HG03460 (cell line): ENCODE measurements around the gene NPHP4.
"Not testable (repeated sequence)": the region's sequence is repeated elsewhere in the genome, so short reads cannot be mapped to it uniquely, and the experiment has no call there.

Experiments used
- ATAC-seq: cut with Tn5 transposase; IDR thresholded peaks from one replicate; pipeline ENCODE4 v1.9.1; 2021; ENCODE audit not compliant: unreplicated experiment

NPHP4 gene

GRCh38 chr1:5936621-5937372 lies 55.4 kb downstream of the NPHP4 start:
- no peak for ATAC-seq

DNA sequence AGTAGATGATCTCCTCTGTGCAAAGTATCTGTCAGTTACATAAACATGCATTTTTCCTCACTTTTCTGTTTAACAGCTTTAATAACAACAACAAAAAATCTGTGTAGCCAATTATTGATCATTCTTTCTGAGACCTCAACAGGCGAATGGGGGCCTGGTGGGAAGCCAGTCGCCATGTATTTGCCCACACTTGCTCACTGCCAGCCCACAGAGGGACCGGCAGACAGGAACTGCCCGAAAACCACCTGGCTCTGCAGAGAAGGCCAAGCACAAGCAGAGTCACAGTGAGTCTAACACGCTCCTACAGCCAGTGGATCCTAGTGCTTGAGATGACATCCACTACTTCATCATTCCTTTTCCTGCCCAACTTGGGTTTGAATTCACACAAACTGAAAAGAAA lies 56.1 kb downstream of the NPHP4 start:
- no peak for ATAC-seq

DNA sequence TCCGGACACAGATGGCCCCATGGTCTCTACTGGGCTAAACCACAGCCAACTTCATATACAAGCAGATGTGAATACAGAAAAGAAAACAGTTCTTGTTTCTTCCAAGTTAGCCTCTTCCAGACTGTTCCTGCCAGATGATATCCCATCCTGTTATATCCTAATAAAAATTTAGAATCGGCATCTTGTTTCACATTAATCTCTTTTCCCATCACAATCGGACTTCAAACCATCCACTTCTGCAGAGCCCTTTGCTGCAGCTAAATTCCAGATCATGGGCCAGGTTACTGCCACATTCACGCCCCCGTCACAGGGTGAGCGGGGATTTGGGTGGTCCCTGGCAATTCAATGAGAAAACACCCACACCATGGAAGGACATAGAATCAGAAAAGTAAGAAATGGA lies 57.2 kb downstream of the NPHP4 start:
- ATAC-seq, result no peak

DNA sequence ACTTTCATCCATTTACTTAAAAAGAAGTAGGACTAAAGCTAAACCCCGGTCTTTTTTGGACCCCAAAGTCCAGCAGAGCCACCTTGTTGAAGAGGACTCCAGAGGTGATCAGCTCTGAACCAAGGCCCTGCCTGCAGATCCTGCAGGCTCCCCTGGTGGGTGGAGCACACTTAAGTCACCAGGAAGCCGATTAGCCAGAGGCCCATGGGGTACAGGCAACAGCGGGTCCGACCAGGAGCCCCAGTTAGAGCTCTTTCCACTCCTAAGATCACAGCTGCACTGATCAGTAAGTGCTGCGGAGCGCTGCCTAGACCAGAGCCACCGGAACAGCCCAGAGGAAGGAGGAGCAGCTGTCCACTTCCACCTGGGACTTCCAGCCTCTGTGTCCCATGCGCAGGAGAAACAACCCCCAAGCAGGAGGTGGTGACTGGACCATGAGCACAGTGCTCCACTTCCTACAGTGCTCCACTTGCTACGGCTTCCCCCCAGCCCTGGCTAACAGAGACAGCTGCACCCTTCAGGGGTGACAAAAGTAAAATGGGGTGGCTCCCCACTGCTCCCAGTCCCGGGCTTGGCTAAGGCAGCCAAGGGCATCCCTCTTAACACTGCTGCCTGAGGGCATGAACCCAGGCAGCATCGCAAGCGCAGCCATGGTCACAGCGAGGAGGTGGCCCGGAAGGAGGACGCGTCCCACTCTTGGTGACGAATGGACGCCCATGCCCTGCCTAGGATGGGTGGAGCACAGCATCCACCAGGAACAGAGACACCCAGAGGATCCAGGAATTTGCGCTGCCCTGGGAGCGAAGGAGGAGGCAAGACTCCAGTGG lies 58.0 kb downstream of the NPHP4 start:
- ATAC-seq, result no peak

DNA sequence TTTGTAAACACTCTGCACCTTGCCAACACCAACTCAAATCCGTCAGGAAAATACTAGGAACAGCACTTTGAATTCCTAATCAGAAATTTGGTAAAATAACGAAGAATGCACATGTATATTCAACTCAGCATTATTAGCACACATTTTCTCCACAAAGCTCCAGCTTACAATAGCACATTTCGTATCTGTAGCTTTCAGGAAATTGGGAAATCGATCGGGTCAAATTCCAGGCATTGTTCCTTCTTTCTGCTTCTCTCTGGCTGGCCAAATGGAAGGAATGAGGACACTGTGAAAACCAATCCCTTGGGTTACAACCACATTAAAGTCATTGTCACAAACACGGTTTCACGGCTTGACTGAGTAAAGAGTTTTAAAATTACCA lies 58.6 kb downstream of the NPHP4 start:
- no peak for ATAC-seq

DNA sequence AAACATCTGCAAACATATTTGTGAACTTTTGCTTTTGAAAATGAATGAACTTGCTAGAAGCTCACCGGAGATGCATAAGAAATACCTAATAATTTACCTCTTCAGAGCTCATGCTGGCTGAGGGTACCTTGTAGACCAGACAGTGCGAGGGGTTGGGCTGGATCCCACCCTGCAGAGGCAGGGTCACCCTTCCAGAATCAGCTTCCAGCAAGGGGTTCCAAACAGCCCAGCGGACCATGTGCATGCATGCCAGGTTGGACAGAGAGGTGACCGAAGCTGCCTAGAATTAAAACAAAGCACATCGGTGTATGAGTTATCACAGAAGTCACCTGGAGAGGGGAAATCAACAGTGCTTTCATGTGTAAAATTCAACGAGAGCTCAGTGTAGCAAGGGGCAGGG lies 59.2 kb downstream of the NPHP4 start:
- no peak for ATAC-seq

GRCh38 chr1:5928714-5929400 lies 63.4 kb downstream of the NPHP4 start:
- no peak for ATAC-seq

- no peak for ATAC-seq
These were observed 64.5 kb downstream of the NPHP4 start for GRCh38 chr1:5927506-5928370.

DNA sequence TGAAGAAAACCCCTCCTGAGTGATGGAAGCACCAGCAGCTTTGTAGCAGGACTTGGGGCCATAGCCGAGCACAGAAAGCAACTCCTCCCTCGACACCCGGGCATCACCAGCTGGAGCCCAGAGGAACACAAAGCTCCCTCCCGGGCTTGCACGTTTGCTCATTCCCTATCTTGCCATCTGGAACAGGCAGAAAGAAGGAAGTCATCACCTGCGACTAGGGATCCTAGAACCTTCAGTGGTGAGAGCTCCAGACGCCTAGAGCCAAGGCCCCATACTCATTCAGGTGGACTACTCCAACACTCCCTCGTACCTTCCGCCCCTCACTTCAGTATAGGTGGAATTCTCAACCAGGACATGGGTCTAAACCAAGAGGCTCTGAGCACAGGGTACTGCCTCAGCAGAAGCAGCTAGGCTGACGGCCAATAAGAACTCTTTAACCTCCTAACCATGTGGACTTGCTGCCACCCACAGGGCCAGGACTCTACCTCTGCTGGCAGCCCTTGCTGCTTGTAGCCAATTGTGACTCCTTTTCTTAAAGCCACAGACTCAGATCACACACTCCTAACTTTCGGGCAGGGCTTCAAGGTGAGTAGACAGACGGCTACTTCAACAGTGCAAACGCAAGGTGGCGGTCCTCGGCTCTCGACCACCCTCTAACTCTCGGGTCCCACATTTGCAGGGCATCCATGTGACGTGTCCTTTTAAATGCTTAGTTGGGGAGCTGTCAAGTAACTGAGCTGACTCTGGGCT lies 65.4 kb downstream of the NPHP4 start:
- no peak for ATAC-seq

GRCh38 chr1:5922700-5923330 lies 69.4 kb downstream of the NPHP4 start:
- not testable (repeated sequence) for ATAC-seq

DNA sequence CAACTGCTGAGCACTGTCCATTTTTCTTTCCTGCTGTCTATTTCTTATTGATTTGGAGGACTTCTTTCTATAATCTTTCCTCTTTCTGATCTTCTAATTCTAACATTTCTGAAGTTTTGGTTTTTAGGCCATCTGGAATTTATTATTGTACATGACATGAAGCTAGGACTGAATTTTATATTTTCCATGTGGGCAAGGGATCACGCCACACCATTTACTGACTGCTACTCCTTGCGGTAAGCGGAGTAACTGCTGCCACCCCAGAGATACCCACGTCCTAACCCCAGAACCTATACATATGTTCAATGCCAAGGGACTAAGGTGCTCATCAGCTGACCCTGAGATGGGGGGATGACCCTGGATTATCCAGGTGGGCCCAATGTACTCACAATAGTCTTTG lies 70.6 kb downstream of the NPHP4 start:
- ATAC-seq, result no peak

DNA sequence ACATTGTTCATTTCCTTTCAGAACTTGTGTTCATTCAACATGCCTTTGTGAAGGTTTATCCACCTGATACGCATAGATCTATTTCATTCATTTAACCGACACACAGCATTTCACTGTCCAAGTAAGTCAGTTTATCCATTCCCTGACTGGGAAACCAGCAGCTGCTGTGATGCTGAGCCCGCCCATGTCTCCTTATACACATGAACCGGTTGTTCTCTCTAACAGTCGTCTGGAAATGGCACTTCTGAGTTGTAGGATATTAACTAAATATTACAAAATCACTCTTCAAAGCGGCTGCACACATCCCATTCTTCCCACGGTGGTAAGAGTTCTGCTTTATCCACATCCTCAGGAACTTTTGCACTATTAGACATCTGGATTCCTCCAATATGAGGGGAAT lies 71.1 kb downstream of the NPHP4 start:
- ATAC-seq, result no peak

DNA sequence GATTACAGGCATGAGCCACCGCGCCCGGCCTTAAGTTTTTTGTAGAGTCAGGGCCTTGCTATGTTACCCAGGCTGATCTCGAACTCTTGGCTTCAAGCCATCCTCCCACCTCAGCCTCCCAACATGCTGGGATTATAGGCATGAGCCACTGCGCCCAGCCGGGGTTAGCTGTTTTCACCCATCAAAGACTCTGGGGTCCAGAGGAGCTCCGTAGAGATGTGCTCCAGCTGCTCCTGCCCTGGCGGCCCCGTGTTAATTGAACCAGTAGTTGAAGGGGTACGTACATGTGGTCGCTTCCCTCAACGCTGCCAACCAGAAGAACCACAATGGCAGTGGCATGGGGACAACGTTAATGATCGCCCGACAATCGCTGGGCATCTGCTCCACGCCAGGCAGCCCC lies 72.0 kb downstream of the NPHP4 start:
- no peak for ATAC-seq

GRCh38 chr1:5918275-5918649 lies 74.0 kb downstream of the NPHP4 start:
- no peak for ATAC-seq

- ATAC-seq, result no peak
These were observed 74.5 kb downstream of the NPHP4 start for GRCh38 chr1:5917591-5918274.

DNA sequence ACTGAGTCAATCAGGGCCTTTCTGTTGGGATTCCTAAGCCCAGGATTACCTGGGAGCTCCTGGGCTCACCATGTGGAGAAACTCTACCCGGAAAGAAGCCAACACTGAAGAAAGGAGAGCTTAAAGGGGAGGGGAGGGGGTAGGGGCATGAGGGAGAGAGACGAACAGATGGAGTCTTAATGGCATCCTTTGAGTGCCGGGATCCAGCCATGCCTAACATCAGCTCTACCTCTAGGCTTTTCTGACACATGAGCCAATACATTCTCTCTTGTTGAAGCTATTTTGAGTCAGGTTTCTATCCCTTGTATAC lies 75.0 kb downstream of the NPHP4 start:
- no peak for ATAC-seq

GRCh38 chr1:5916572-5917280 lies 75.5 kb downstream of the NPHP4 start:
- ATAC-seq, result no peak

- no peak for ATAC-seq
These were observed 76.3 kb downstream of the NPHP4 start for GRCh38 chr1:5915587-5916571.
